NCI-H187 treated with DMSO at 0.1 percent for 48 hours (cell line): ENCODE results near the gene CCDC188.

Experiments
- DNase-seq: peaks from one replicate; lab custom pipeline; 2025; lab: John Stamatoyannopoulos, UW

CCDC188 gene

DNA sequence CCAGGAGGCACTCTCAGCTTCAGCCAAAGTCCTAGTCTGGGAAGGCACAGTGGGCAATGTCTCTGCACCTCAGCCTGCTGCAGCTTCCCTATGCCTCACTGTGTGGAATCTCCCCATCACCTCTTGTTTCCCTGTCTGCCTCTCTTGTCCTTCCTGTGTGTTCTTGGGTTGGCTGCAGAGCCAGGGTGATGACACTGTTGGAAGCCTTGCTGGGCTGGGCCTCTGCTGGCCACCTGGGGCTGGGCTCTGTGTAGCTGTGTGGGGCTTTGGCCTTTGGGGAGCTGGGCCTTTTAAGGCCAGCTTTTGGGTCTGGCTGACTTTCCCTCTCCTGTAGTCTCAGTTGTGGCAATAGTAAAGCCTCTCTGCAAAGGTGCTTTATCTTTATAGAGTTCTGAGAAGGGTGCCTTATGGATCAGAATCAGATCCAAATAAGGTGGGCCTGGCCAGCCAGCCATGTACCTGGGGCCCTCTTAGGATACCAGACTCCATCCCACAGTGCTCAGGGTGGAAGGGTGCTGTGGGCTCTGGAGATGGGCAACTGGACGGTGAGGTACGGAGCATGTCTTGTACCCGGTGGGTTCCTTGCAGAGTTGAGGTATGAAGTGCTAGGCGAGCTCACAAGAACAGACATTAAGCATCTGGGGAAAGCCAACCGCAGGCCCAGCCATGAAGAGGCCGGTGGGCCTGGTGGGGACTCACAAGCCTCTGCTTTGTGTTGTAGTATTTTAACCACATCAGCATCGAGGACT lies 45.2 kb downstream of the CCDC188 start:
- no peak for DNase-seq

DNA sequence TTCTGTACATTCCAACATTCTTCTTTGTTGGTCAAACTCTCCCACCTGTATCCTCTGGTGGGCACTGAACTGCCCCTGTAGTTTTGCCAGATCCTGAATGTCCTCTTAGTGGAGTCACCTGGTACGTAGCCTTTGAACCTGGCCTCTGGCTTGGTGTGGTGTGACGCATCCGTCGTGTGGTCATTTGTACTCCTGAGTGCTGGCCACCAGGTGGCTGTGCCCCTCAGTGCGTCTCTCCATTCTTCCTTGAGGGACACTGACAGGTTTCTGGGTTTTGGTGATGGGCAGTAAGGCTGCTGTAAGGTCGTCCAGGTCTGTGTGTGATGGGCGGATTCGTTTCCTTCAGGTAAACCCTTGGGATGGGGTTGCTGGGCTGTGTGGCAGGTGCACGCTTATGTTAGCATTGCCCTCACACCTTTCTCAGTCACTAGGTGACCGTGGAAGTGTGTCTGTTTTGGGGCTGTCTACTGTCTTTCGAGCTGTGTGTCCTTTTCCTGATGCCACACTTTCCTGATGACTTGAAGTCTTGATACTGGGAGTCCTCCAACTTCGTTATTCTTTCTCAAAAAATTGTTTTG lies 48.6 kb downstream of the CCDC188 start:
- DNase-seq, result no peak

DNA sequence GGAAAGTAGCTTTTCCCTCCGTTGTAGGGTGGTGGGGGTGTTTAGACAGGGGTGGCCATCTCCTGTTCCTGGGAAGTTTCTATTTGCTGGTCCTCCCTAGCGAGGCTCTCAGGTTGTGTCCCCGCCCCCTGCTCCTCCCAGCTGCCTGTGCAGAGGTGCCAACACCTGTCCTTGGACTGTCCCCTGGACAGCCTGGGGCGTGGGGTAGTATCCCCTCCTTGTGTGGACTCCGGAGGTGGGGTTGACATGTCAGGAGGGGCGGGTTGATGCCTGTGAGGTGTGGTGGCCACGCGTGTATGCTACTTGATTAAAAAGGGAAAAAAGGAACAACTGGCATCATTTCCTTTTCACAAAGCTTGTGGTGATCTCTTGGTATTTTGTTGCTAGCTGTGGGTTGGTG lies 49.2 kb downstream of the CCDC188 start:
- DNase-seq, result no peak

DNA sequence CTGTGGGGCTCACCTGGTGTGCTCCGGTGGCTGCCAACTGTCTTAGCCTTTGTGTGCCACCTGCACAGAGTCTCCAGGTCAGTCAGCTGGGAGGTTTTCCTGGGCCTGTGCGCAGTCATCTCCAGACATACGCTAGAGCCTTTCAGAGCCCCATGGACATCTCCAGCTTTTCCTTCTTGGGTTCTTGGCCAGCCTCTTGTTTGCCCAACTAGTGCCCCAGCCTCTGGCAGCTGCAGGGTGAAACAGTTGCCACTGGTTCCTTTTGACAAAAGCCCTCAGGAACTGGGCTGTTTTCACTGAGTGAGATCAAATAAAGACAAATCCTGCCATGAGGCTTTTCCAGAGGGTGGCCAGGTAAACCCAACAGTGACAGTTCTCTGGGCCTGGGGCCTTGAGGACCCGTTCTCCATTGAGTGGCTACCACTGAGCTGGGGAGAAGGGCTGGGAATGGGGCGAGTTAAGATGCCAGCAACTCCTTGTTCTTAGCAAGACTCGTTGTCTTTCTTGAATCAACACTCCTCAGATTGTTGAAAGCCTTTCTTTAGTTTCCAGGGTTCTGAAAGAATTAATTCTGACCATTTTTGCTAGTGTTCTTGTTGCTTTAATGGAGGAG lies 51.6 kb downstream of the CCDC188 start:
- no peak for DNase-seq
